IMR-90 (cell line): ENCODE measurements around the gene EXOSC9. TPM values are rescaled to one million over a fixed set of nuclear protein-coding genes. Genes with fewer than 3 reads are reported as not detected.

Experiments
- ATAC-seq: fragments of 200-7000 bp; cut with Tn5 transposase; 2 replicates; pipeline ENCODE4 v1.9.1; 2020; ENCODE audit warnings: low read depth, mild to moderate bottlenecking, moderate library complexity
- BruUV-seq: library from RNA; stranded (reverse); fragments of 400-500 nt; replicated peaks from 2 replicates; lab custom pipeline; 2021; lab: Mats Ljungman, UMichigan
- CTCF ChIA-PET: fragments of 300-600 bp; formaldehyde crosslinking; extraction: SDS; loops from one replicate; lab custom pipeline; 2021; ENCODE audit warnings: antibody characterized with exemption; lab: Yijun Ruan, JAX
- POLR2A ChIA-PET: fragments of 300-600 bp; sonication (Branson Sonifier 250); formaldehyde crosslinking; loops from one replicate; lab custom pipeline; 2022; ENCODE audit warnings: antibody characterized with exemption; ENCODE audit not compliant: unreplicated experiment; lab: Charles Lee
- DNase-seq: peaks from one replicate; pipeline ENCODE4 v3.0.0; 2013
- H2AFZ ChIP-seq: replicated peaks from 2 replicates; pipeline ENCODE3; 2013; ENCODE audit warnings: low read length, mild to moderate bottlenecking; ENCODE audit not compliant: poor library complexity
- H2AK5ac ChIP-seq: 2 replicates; pipeline ENCODE4 v1.6.1; 2013; ENCODE audit warnings: low read depth, low read length, inconsistent platforms
- H2AK9ac ChIP-seq: replicated peaks from 2 replicates; pipeline ENCODE3; 2013; ENCODE audit warnings: mild to moderate bottlenecking, low read depth, low read length, moderate library complexity; ENCODE audit not compliant: poor library complexity
- H2BK120ac ChIP-seq: 2 replicates; pipeline ENCODE4 v1.6.1; 2013; ENCODE audit warnings: low read depth, low read length, inconsistent platforms
- H2BK15ac ChIP-seq: 3 replicates; pipeline ENCODE4 v1.6.1; 2013; ENCODE audit warnings: low read depth, low read length, inconsistent platforms
- H2BK20ac ChIP-seq: 2 replicates; pipeline ENCODE4 v1.6.1; 2013; ENCODE audit warnings: low read depth, mild to moderate bottlenecking, inconsistent platforms, low read length, moderate library complexity
- H2BK5ac ChIP-seq: 2 replicates; pipeline ENCODE4 v1.6.1; 2013; ENCODE audit warnings: mild to moderate bottlenecking, low read depth, low read length, inconsistent platforms; ENCODE audit not compliant: poor library complexity, severe bottlenecking
- H3K14ac ChIP-seq: replicated peaks from 2 replicates; pipeline ENCODE4 v1.6.1; 2013; ENCODE audit warnings: low read depth, low read length, inconsistent platforms
- H3K18ac ChIP-seq: 2 replicates; pipeline ENCODE4 v1.6.1; 2013; ENCODE audit warnings: low read depth, low read length, control low read depth
- H3K23ac ChIP-seq: 2 replicates; pipeline ENCODE4 v1.6.1; 2013; ENCODE audit warnings: low read depth, low read length, inconsistent platforms
- H3K27ac ChIP-seq: 2 replicates; pipeline ENCODE4 v1.5.1; 2013; ENCODE audit warnings: mild to moderate bottlenecking, control low read depth, low read length; ENCODE audit not compliant: insufficient read depth
- H3K27me3 ChIP-seq: 2 replicates; pipeline ENCODE4 v1.6.1; 2013; ENCODE audit warnings: low read length; ENCODE audit not compliant: control insufficient read depth, insufficient read depth
- H3K36me3 ChIP-seq: 2 replicates; pipeline ENCODE4 v1.6.1; 2013; ENCODE audit warnings: low read length, mixed read lengths; ENCODE audit not compliant: control insufficient read depth, insufficient read depth
- H3K4ac ChIP-seq: 2 replicates; pipeline ENCODE4 v1.6.1; 2013; ENCODE audit warnings: low read depth, low read length, inconsistent platforms
- H3K4me1 ChIP-seq: 2 replicates; pipeline ENCODE4 v1.6.1; 2013; ENCODE audit warnings: low read length, mixed read lengths; ENCODE audit not compliant: control insufficient read depth, insufficient read depth
- H3K4me2 ChIP-seq: 2 replicates; pipeline ENCODE4 v1.6.1; 2013; ENCODE audit warnings: low read depth, mild to moderate bottlenecking, control low read depth, low read length, moderate library complexity
- H3K4me3 ChIP-seq: 2 replicates; pipeline ENCODE4 v1.5.1; 2013; ENCODE audit warnings: low read depth, mild to moderate bottlenecking, control low read depth, low read length, moderate library complexity; ENCODE audit not compliant: insufficient read depth
- H3K56ac ChIP-seq: 2 replicates; pipeline ENCODE4 v1.6.1; 2013; ENCODE audit warnings: low read length, inconsistent platforms; ENCODE audit not compliant: insufficient read depth; ENCODE audit errors: extremely low read depth
- H3K79me1 ChIP-seq, 2 experiments: 2 replicates each; pipeline ENCODE4 v1.6.1; 2013; ENCODE audit warnings: low read length in 2 of 2, inconsistent platforms in 1 of 2, low read depth in 1 of 2
- H3K9ac ChIP-seq: 2 replicates; pipeline ENCODE4 v1.6.1; 2013; ENCODE audit warnings: low read depth, low read length, control low read depth
- H3K9me1 ChIP-seq: 2 replicates; pipeline ENCODE4 v1.6.1; 2013; ENCODE audit warnings: low read length, inconsistent platforms; ENCODE audit not compliant: insufficient read depth
- H3K9me3 ChIP-seq: 2 replicates; pipeline ENCODE4 v1.6.1; 2013; ENCODE audit warnings: low read length; ENCODE audit not compliant: control insufficient read depth, insufficient read depth
- H4K20me1 ChIP-seq: 2 replicates; pipeline ENCODE4 v1.6.1; 2013; ENCODE audit warnings: low read length, inconsistent platforms; ENCODE audit not compliant: insufficient read depth
- H4K5ac ChIP-seq: 2 replicates; pipeline ENCODE4 v1.6.1; 2013; ENCODE audit warnings: mild to moderate bottlenecking, low read depth, low read length, control low read depth
- H4K8ac ChIP-seq, 2 experiments: 2 replicates each; pipeline ENCODE4 v1.6.1; 2013; ENCODE audit warnings: low read depth in 2 of 2, low read length in 2 of 2, control low read depth in 1 of 2, inconsistent platforms in 1 of 2
- H4K91ac ChIP-seq: 2 replicates; pipeline ENCODE4 v1.6.1; 2013; ENCODE audit warnings: low read depth, low read length, inconsistent platforms; ENCODE audit not compliant: insufficient read depth
- BHLHE40 ChIP-seq: fragments of 150-350 bp; IDR thresholded peaks from 2 replicates; pipeline ENCODE4 v1.6.1; 2016; ENCODE audit warnings: mild to moderate bottlenecking, low read depth, low read length
- CEBPB ChIP-seq: IDR thresholded peaks from 2 replicates; pipeline ENCODE4 v1.6.1; 2012; ENCODE audit warnings: low read depth, low read length, improper control_type of control experiment
- RAD21 ChIP-seq: IDR thresholded peaks from 2 replicates; pipeline ENCODE4 v1.6.1; 2012; ENCODE audit warnings: low read length, improper control_type of control experiment
- RCOR1 ChIP-seq: IDR thresholded peaks from 2 replicates; pipeline ENCODE4 v1.6.1; 2012; ENCODE audit warnings: mild to moderate bottlenecking, low read length, improper control_type of control experiment; ENCODE audit not compliant: insufficient replicate concordance
- SMC3 ChIP-seq: fragments of 150-350 bp; IDR thresholded peaks from 2 replicates; pipeline ENCODE4 v1.6.1; 2016; ENCODE audit warnings: low read depth, mild to moderate bottlenecking, antibody characterized with exemption, low read length, moderate library complexity
- WGBS, 2 experiments: methylation state at CpG; one replicate each; pipeline versions ENCODE4 v1.1.5 to v1.1.7; 2013; ENCODE audit warnings: missing lambda C conversion rate in 2 of 2; ENCODE audit not compliant: insufficient read length in 1 of 2; ENCODE audit errors: extremely low coverage in 2 of 2; 5-methylcytosine and 5-hydroxymethylcytosine counted together
- dilution Hi-C: fragments of 300-500 bp; cut with HindIII; formaldehyde crosslinking; loops from one replicate; pipeline ENCODE4 v1.14.3; 2018; ENCODE audit warnings: low sequenced_read_pairs; ENCODE audit not compliant: unreplicated experiment
- in situ Hi-C: fragments of 300-500 bp; cut with MboI; formaldehyde crosslinking; loops from 3 replicates; pipeline ENCODE4 v1.14.3; 2019; ENCODE audit warnings: low sequenced_read_pairs, inconsistent platforms, mixed read lengths
- intact Hi-C: fragments of 100-400 bp; cut with micrococcal nuclease; formaldehyde crosslinking; loops from 2 replicates; pipeline ENCODE4 v1.10.0; 2022
- polyA plus RNA-seq, 3 experiments: library from polyadenylated mRNA; depleted of rRNA; stranded (reverse); fragments of >200 nt; gene quantifications; 2 replicates each; pipeline ENCODE4 v1.2.3, GENCODE V29; 2012; ENCODE audit warnings: low replicate concordance in 1 of 3
- total RNA-seq: library from RNA; depleted of rRNA; stranded (reverse); fragments of >200 nt; gene quantifications from 2 replicates; pipeline ENCODE4 v1.2.3, GENCODE V29; 2012

Gene EXOSC9
- total and polyA plus RNA-seq, 2 of the 4 experiments (the other 2 are of a cell fraction): 34.7 to 47.5 TPM

DNA sequence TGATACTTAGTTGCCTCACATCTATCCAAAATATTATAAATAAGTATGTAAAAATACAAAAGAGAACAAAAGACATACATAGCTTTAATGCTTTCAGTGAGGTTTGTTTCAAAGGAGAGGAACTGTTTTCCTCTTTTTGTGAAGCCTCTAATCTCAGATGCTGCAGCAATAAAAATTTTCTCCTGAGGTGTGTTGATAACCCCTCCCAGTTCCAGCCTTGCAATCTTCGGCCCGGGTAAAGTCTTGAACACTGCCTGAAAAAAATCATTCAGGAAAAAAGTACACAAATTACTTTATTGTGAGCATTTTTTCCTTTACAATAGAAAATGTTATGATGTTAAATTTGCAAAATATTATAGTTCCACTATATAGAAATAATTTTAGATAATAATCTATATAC is 60.3 kb downstream of the EXOSC9 start:
- no peaks in the 10 kb centered on the region for H3K27me3 ChIP-seq
- dilution Hi-C loops: no loop called here
- H4K8ac ChIP-seq: no peak overlapping the region
- POLR2A ChIA-PET: interaction anchor here (0.7 kb wide), 1 partner anchor 442 kb away, joined by 3 read pairs; no protein-coding TSS in a partner anchor
- H2AK5ac ChIP-seq: no peak overlapping the region
- intact Hi-C loops: no loop called here
- no peak overlapping the region for H2AK9ac ChIP-seq
- peaks cover 6 to 8% of the 10 kb centered on the region in 2 experiments; a peak in 3 of 4 replicates for H3K79me1 ChIP-seq
- no peak overlapping the region for H3K14ac ChIP-seq
- no peak overlapping the region for H4K91ac ChIP-seq
- no peak overlapping the region for H3K9ac ChIP-seq
- H3K4ac ChIP-seq: no peak overlapping the region
- no peak overlapping the region for H2BK20ac ChIP-seq
- no peak overlapping the region for H2BK15ac ChIP-seq
- ATAC-seq: no peak
- H2BK120ac ChIP-seq: no peak overlapping the region
- H3K56ac ChIP-seq: no peak overlapping the region
- H2BK5ac ChIP-seq: no peak overlapping the region
- WGBS, 2 experiments: no CpG with 5 or more reads among the region's 2 CpGs
- no peak overlapping the region for H3K4me3 ChIP-seq
- no peaks in the 10 kb centered on the region for H3K9me3 ChIP-seq
- H3K18ac ChIP-seq: no peak overlapping the region
- in situ Hi-C loops: no loop called here
- no peaks in the 10 kb centered on the region for H4K20me1 ChIP-seq
- H3K36me3 ChIP-seq: peaks cover 13% of the 10 kb centered on the region
- H3K23ac ChIP-seq: no peak overlapping the region
- CTCF ChIA-PET: no interaction called here
- no peaks in the 10 kb centered on the region for H3K9me1 ChIP-seq
- no peak overlapping the region for H3K27ac ChIP-seq
- H3K4me1 ChIP-seq: no peaks in the 10 kb centered on the region
- TF ChIP-seq RCOR1 (no peak), SMC3 (no peak), CEBPB (no peak), BHLHE40 (no peak), RAD21 (no peak)
- H3K4me2 ChIP-seq: no peak overlapping the region
- H4K5ac ChIP-seq: no peak overlapping the region
- no peak for DNase-seq
- no TSS peak for BruUV-seq
- H2AFZ ChIP-seq: no peak overlapping the region
